ENCODE data around the gene PZP.
A peak's percentile ranks its signal among the peaks of the same experiment; 100 is the strongest.

PZP gene

GRCh38 chr12:9132008-9132535 is 76.1 kb downstream of the PZP start:
- H3K4me3 ChIP-seq (ENCODE audit: low read depth, low read length), result no peak overlapping the region
- no peak for DNase-seq (ENCODE audit: low read depth)

DNA sequence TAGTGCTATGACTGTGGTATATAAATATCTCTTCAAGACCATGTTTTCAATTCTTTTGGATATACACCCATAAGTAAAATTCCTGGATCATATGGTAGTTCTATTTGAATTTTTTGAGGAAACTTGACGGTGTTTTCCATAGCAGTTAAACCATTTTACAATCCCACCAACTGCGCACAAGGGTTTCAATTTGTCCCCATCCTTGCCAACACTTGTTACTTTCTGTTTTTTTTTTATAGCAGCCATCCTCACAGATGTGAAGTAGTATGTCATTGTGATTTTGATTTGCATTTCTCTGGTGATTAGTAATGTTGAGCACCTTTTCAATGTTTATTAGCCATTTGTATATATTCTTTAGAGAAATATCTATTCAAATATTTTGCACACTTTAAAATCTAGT is 78.0 kb downstream of the PZP start:
- no peak overlapping the region for H3K4me3 ChIP-seq (ENCODE audit: low read depth, low read length)
- no peak for DNase-seq (ENCODE audit: low read depth)

- DNase-seq (ENCODE audit: low read depth), result no peak
- no peak overlapping the region for H3K4me3 ChIP-seq (ENCODE audit: low read depth, low read length)
Measured at GRCh38 chr12:9127936-9128663, 80.1 kb downstream of the PZP start.

GRCh38 chr12:9127484-9127883 is 80.7 kb downstream of the PZP start:
- H3K4me3 ChIP-seq (ENCODE audit: low read depth, low read length), result no peak overlapping the region
- DNase-seq (ENCODE audit: low read depth), result no peak

DNA sequence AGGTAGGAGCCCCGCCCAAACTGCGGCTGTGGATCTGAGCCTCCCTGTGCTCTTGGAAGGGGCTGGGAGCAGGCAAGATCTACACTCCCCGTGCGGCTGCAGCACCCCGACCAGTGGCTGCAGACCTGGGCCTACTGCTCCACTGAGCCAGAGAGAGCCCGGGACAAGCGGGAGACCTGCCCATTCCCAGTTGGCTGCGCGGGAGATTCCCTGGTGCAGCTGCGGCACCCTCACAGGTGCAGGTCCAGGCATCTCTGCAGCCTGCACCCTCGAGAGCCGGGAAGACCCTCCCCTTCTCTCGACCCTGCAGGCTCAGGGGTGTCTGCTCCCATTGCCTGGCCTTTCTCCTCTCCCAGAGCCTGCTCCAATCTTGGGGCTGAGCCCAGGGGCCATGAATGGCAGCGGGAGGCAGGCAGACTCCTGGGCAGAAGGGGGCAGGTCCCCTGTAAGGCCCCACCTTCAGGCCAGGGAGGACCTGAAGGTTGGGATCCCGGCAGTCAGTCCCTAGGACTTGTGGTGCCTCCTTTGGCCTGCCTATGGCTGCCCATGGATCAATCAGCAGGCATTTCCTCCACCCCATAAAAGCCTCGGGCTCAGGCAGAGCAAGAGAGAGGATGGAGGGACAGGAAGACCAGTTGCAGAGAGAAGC is 83.7 kb downstream of the PZP start:
- H3K4me3 ChIP-seq (ENCODE audit: low read depth, low read length), result no peak overlapping the region

GRCh38 chr12:9123781-9124382 is 84.3 kb downstream of the PZP start:
- no peak for DNase-seq (ENCODE audit: low read depth)
- H3K4me3 ChIP-seq (ENCODE audit: low read depth, low read length), result no peak overlapping the region

More for the DNA sequence above, 83.7 kb downstream of the PZP start:
- no peak for DNase-seq (ENCODE audit: low read depth)

- H3K4me3 ChIP-seq (ENCODE audit: low read depth, low read length), result no peak overlapping the region
- no peak for DNase-seq (ENCODE audit: low read depth)
Measured at GRCh38 chr12:9122091-9122609, 86.0 kb downstream of the PZP start.

GRCh38 chr12:9120487-9121184 is 87.6 kb downstream of the PZP start:
- no peak overlapping the region for H3K4me3 ChIP-seq (ENCODE audit: low read depth, low read length)
- no peak for DNase-seq (ENCODE audit: low read depth)

- no peak overlapping the region for H3K4me3 ChIP-seq (ENCODE audit: low read depth, low read length)
Measured at GRCh38 chr12:9118158-9118557, 90.0 kb downstream of the PZP start.

GRCh38 chr12:9115731-9116559 is 92.2 kb downstream of the PZP start, which contains the start of gene A2M:
TSS of gene A2M (minus strand) at chr12:9115919. CDS start at chr12:9115849, 70 bp downstream.
- DNase-seq (ENCODE audit: low read depth), result peak; percentile 41
- H3K4me3 ChIP-seq (ENCODE audit: low read depth, low read length), result no peak within 1 kb of the TSS

More at GRCh38 chr12:9118158-9118557, 90.0 kb downstream of the PZP start:
- no peak for DNase-seq (ENCODE audit: low read depth)

GRCh38 chr12:9114946-9115345 is 93.2 kb downstream of the PZP start:
- no peak for DNase-seq (ENCODE audit: low read depth)
- no peak overlapping the region for H3K4me3 ChIP-seq (ENCODE audit: low read depth, low read length)

DNA sequence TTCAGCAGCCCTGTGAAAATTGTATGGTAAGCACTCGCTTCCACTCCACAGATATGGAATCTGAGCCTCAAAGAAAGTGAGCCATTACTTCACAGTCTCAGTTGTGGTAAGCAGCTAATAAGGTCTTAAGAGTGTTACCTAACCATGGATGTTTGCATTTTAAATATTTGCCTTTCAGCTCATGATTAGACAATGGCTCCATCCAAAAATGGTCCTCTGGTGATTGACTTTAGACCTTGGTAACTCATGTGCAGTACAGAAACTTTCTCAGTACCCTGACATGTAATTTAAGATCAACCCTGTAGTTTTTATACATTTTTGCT is 94.2 kb downstream of the PZP start:
- DNase-seq (ENCODE audit: low read depth), result no peak
- H3K4me3 ChIP-seq (ENCODE audit: low read depth, low read length), result no peak overlapping the region

DNA sequence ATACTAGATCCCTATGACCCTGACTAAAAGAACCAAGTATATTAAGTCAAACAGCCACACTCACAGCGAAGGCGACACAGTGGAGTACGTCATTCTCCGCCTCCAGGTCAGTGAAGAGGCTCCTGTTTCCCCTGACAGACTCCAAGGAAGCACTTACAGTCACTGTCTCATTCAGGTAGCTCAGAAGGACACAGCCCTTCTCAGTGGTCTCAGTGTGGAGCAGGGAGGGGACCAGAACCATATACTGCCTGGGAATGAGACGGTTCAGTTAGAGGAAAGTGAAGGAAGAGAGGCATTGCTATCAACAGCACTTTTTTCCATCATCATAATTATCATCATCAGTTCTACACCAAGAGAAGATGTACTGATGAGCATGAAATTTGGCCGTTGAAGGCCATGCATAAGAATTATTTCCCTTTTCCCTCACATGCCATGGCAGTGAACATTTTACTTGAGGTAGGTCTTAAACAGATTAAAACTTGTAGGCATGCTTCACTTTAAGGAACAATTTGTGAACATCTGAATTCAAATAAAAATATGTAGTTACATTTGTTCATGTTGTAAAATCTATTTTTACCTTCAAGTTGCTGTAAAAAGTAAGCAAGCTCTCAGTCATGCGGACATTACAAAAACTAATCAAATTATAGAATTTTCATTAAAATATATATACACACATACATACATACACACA is 94.8 kb downstream of the PZP start:
- H3K4me3 ChIP-seq (ENCODE audit: low read depth, low read length), result no peak overlapping the region
- no peak for DNase-seq (ENCODE audit: low read depth)

- DNase-seq (ENCODE audit: low read depth), result no peak
- H3K4me3 ChIP-seq (ENCODE audit: low read depth, low read length), result no peak overlapping the region
Measured at GRCh38 chr12:9112076-9112853, 95.9 kb downstream of the PZP start.

DNA sequence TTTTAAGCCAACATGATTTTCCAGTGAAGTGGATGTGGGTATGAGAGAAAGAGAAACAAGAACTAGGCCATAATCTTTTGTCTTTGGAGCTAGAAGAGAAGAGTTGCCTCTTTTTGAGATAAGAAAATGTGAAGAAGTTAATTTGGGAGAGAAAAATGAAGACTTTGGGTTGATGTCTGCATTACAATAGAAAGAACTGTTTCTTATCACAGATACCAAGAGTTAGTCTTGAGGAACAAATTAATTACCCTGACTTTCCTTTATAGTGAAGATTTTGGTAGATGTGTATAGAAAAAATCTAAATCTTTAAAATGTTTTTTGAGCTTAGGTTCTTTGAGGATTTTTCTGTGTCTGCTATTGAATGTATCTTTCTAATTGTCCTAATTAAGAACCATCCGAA is 96.7 kb downstream of the PZP start:
- no peak for DNase-seq (ENCODE audit: low read depth)
- H3K4me3 ChIP-seq (ENCODE audit: low read depth, low read length), result no peak overlapping the region

GRCh38 chr12:9109737-9110491 is 98.3 kb downstream of the PZP start:
- no peak overlapping the region for H3K4me3 ChIP-seq (ENCODE audit: low read depth, low read length)
- DNase-seq (ENCODE audit: low read depth), result no peak

DNA sequence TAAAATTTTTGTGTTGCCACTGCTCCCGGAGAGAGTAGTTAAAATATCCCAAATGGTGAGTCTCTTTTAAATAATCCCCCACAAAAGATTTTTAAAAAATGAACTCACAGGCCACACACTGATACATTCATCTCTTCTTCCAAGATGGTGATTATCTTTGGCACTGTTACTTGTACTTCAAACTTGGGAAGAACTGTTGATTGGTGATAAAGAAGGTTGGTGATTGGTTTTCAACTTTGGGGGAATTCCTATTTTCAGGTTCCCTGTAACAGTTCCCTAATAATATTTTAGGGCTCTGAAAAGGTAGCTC is 99.0 kb downstream of the PZP start:
- no peak for DNase-seq (ENCODE audit: low read depth)
- H3K4me3 ChIP-seq (ENCODE audit: low read depth, low read length), result no peak overlapping the region
